NCI-H2196 (cell line): ENCODE data around the gene TSHZ3.

Source experiments
- DNase-seq: peaks from one replicate; lab custom pipeline; 2025; ENCODE audit not compliant: unreplicated experiment; lab: John Stamatoyannopoulos, UW

The TSHZ3 gene

DNA sequence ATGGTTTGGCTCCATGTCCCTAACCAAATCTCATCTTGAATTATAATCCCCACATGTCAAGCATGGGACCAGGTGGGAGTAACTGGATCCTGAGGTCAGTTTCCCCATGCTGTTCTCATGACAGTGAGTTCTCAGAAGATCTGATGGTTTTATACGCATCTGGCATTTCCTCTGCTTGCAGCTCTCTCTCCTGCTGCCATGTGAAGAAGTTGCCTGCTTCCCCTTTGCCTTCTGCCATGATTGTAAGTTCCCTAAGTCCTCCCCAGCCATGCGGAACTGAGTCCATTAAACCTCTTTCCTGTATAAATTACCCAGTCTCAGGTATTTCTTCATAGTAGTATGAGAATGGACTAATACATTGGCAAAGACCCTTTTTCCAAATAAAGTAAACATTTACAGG is 96.8 kb downstream of the TSHZ3 start:
- no peak for DNase-seq

DNA sequence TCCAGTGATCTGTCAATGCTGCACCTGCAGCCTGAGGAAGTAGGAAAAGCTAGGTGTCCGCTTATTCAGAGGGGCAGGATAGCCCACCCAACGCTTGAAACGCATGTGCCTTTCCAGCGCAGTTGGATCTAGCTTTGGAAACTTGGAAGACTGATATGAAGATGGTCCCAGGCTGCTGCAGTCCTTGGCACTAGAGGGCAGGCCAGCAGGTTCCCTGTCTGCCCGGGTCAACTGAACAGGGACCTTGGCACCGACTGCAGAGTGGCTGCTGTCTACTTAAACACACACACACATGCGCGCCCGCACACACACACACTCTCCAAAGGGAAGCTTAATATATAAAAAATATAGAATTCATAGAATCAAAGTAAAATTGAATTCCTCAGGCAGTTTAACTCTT is 100.0 kb downstream of the TSHZ3 start:
- DNase-seq, result no peak

DNA sequence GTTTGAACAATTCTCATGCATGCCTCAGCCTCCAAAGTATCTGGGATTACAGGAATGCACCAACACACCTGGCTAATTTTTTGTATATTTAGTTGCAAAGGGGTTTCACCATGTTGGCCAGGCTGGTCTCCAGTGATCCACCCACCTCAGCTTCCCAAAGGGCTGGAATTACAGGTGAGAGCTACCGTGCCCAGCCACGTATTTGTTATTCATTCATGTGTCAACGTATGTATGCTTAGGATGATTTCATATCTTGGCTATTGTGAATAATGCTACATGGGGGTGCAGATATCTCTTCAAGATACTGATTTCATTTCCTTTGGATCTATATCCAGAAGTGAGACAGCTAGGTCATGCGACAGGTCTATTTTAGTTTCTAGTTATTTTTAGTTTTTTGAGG is 113.4 kb downstream of the TSHZ3 start:
- no peak for DNase-seq

GRCh38 chr19:31233295-31233800 is 115.9 kb downstream of the TSHZ3 start:
- no peak for DNase-seq

GRCh38 chr19:31232871-31233270 is 116.4 kb downstream of the TSHZ3 start:
- DNase-seq, result no peak

- no peak for DNase-seq
These were observed 117.1 kb downstream of the TSHZ3 start for GRCh38 chr19:31232180-31232579.

DNA sequence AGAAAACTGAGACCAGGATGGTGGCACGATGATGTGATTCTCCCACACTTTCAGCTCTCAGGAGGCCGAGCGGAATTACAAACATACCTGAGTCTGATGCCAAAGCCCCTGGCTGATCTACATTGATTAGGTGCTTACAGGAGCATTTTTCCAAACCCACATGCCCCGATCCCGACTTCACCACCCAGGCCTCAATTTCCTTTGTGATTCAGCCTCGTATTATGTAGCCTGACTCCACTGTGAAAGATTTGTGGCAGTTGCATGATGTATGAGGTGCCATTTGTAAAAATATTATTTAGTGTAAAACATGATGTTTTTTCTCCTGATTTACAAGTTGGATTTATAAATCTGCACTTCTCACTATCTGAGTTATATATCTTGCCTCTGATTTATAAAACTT is 118.0 kb downstream of the TSHZ3 start:
- DNase-seq, result no peak

DNA sequence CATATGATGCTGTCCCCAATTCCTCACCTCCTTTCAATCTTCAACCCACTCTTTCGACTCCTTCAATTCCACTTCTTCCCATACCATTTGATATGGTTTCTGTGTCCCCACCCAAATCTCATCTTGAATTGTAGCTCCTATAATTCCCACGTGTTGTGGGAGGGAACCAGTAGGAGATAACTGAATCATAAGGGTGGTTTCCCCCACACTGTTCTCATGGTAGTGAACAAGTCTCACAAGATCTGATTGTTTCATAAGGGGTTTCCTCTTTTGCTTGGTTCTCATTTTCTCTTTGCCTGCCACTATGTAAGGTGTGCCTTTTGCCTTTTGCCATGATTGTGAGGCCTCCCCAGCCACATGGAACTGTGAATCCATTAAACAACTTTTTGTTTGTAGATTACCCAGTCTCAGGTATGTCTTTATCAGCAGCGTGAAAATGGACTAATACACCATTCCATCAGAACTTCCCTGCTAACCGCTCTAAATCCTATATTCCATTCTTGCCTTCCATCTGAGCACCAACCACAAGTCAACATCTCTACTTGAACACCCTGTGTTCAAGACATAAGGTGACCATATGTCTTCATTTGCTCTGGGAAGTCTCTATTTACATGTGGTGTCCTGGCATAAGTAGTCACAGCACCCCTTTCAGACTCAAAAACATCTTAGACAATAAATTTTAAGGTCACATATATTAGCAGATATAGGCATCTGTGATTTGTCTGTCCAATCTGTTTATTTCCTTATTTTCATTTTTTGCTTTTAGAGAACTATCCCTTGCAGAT is 122.9 kb downstream of the TSHZ3 start:
- no peak for DNase-seq
